Activated CD4-positive, alpha-beta memory T cell treated with anti-CD3 and anti-CD28 coated beads for 36 hours (primary cell): ENCODE data around the gene FGD3. TPM values are rescaled to one million over a fixed set of nuclear protein-coding genes. Genes with fewer than 3 reads are reported as not detected.

Source experiments
- CTCF ChIA-PET: fragments of 350-600 bp; sonication (Branson Sonifier 250); formaldehyde crosslinking; loops from one replicate; lab custom pipeline; 2021; ENCODE audit warnings: antibody characterized with exemption, inconsistent platforms; lab: Charles Lee
- POLR2A ChIA-PET: fragments of 350-600 bp; sonication (Branson Sonifier 250); formaldehyde crosslinking; loops from one replicate; lab custom pipeline; 2021; ENCODE audit warnings: antibody characterized with exemption; lab: Charles Lee
- DNase-seq: peaks from one replicate; pipeline ENCODE4 v3.0.0-alpha.2; 2020
- H3K27ac Mint-ChIP-seq: one replicate; pipeline ENCODE4 v1.8.0; 2021; ENCODE audit warnings: mixed read lengths
- H3K27me3 Mint-ChIP-seq: one replicate; pipeline ENCODE4 v1.8.0; 2021; ENCODE audit warnings: mixed read lengths
- H3K36me3 Mint-ChIP-seq: one replicate; pipeline ENCODE4 v1.8.0; 2021; ENCODE audit warnings: mixed read lengths
- H3K4me1 Mint-ChIP-seq: one replicate; pipeline ENCODE4 v1.8.0; 2021; ENCODE audit warnings: low read depth, mixed read lengths
- H3K4me3 Mint-ChIP-seq: one replicate; pipeline ENCODE4 v1.8.0; 2021; ENCODE audit warnings: mild to moderate bottlenecking, mixed read lengths
- H3K9me3 Mint-ChIP-seq: one replicate; pipeline ENCODE4 v1.8.0; 2021; ENCODE audit warnings: mixed read lengths
- intact Hi-C: fragments of 100-400 bp; cut with micrococcal nuclease; formaldehyde crosslinking; loops from one replicate; pipeline ENCODE4 v1.15.1; 2023
- total RNA-seq, 2 experiments: library from RNA; stranded (reverse); gene quantifications; one replicate each; pipeline ENCODE4 v1.2.3, GENCODE V29; 2021

The FGD3 gene
- total RNA-seq, 2 experiments from 2014 or later = 41.3 to 47.7 TPM

- Mint-ChIP-seq H3K27me3 (no peaks in the 10 kb centered on the region), H3K36me3 (peaks cover 41% of the 10 kb centered on the region), H3K27ac (peak overlapping the region; percentile 96), H3K4me3 (no peak overlapping the region), H3K4me1 (peaks cover 74% of the 10 kb centered on the region), H3K9me3 (no peaks in the 10 kb centered on the region)
- POLR2A ChIA-PET = interaction anchor here (2.0 kb wide), 1 partner anchor 11 kb away, joined by 9 read pairs; no protein-coding TSS in a partner anchor
- intact Hi-C loops = no loop called here
- CTCF ChIA-PET = interaction anchor here (1.1 to 2.3 kb wide), 3 partner anchors 9 to 37 kb away, joined by 3 to 10 read pairs (median 4); no protein-coding TSS in a partner anchor
- no peak for DNase-seq
Observed at GRCh38 chr9:93024646-93024910, 77.3 kb downstream of the FGD3 start.

- intact Hi-C loops = no loop called here
- Mint-ChIP-seq H3K27me3 (no peaks in the 10 kb centered on the region), H3K36me3 (peaks cover 45% of the 10 kb centered on the region), H3K27ac (peak overlapping the region; percentile 96), H3K4me1 (peaks cover 77% of the 10 kb centered on the region), H3K4me3 (no peak overlapping the region), H3K9me3 (no peaks in the 10 kb centered on the region)
- CTCF ChIA-PET = interaction anchor here (1.4 to 2.3 kb wide), 3 partner anchors 10 to 22 kb away, joined by 4 to 10 read pairs (median 4); no protein-coding TSS in a partner anchor
- POLR2A ChIA-PET = interaction anchor here (1.6 to 2.0 kb wide), 2 partner anchors 11 to 39 kb away, joined by 6 to 9 read pairs; no protein-coding TSS in a partner anchor
- no peak for DNase-seq
Observed at GRCh38 chr9:93024986-93025630, 77.8 kb downstream of the FGD3 start.

- intact Hi-C loops = no loop called here
Observed at GRCh38 chr9:93025736-93026135, 78.4 kb downstream of the FGD3 start.

GRCh38 chr9:93026640-93027039 lies 79.3 kb downstream of the FGD3 start:
- no peaks in the 10 kb centered on the region for H3K9me3 Mint-ChIP-seq
- ChIA-PET POLR2A (interaction anchor here (1.6 kb wide), 1 partner anchor 38 kb away, joined by 6 read pairs; no protein-coding TSS in a partner anchor), CTCF (interaction anchor here (0.8 to 2.3 kb wide), 6 partner anchors 14 to 82 kb away, joined by 3 to 10 read pairs (median 4); no protein-coding TSS in a partner anchor)
- peak overlapping the region; percentile 96 for H3K27ac Mint-ChIP-seq
- intact Hi-C loops = no loop called here
- peaks cover 51% of the 10 kb centered on the region for H3K36me3 Mint-ChIP-seq
- H3K4me3 Mint-ChIP-seq = no peak overlapping the region
- no peaks in the 10 kb centered on the region for H3K27me3 Mint-ChIP-seq
- DNase-seq = no peak
- peaks cover 74% of the 10 kb centered on the region for H3K4me1 Mint-ChIP-seq

More at GRCh38 chr9:93025736-93026135, 78.4 kb downstream of the FGD3 start:
- CTCF ChIA-PET = interaction anchor here (0.8 to 2.3 kb wide), 7 partner anchors 11 to 83 kb away, joined by 3 to 10 read pairs (median 4); no protein-coding TSS in a partner anchor
- POLR2A ChIA-PET = interaction anchor here (1.6 kb wide), 1 partner anchor 39 kb away, joined by 6 read pairs; no protein-coding TSS in a partner anchor
- Mint-ChIP-seq H3K36me3 (peaks cover 48% of the 10 kb centered on the region), H3K9me3 (no peaks in the 10 kb centered on the region), H3K27ac (peak overlapping the region; percentile 96), H3K27me3 (no peaks in the 10 kb centered on the region), H3K4me3 (no peak overlapping the region), H3K4me1 (peaks cover 72% of the 10 kb centered on the region)
- no peak for DNase-seq

GRCh38 chr9:93027750-93028149 lies 80.4 kb downstream of the FGD3 start:
- peak overlapping the region; percentile 96 for H3K27ac Mint-ChIP-seq
- no peaks in the 10 kb centered on the region for H3K9me3 Mint-ChIP-seq
- no peak for DNase-seq
- H3K27me3 Mint-ChIP-seq = no peaks in the 10 kb centered on the region
- intact Hi-C loops = loop anchor here (2.0 kb wide), 2 partner anchors 37 to 67 kb away; no protein-coding TSS in a partner anchor
- peaks cover 80% of the 10 kb centered on the region for H3K4me1 Mint-ChIP-seq
- H3K36me3 Mint-ChIP-seq = peaks cover 48% of the 10 kb centered on the region
- ChIA-PET POLR2A (interaction anchor here (0.7 to 1.0 kb wide), 3 partner anchors 14 to 37 kb away, joined by 3 to 5 read pairs (median 4); no protein-coding TSS in a partner anchor), CTCF (interaction anchor here (1.1 to 1.7 kb wide), 3 partner anchors 24 to 81 kb away, joined by 5 to 7 read pairs (median 7); no protein-coding TSS in a partner anchor)
- H3K4me3 Mint-ChIP-seq = no peak overlapping the region

- Mint-ChIP-seq H3K36me3 (peaks cover 44% of the 10 kb centered on the region), H3K27ac (peak overlapping the region; percentile 96), H3K9me3 (no peaks in the 10 kb centered on the region), H3K4me1 (peaks cover 78% of the 10 kb centered on the region), H3K4me3 (peak overlapping the region; percentile 62), H3K27me3 (no peaks in the 10 kb centered on the region)
- POLR2A ChIA-PET = interaction anchor here (0.7 to 1.0 kb wide), 3 partner anchors 13 to 36 kb away, joined by 3 to 5 read pairs (median 4); no protein-coding TSS in a partner anchor
- DNase-seq = peak; percentile 77
- CTCF ChIA-PET = interaction anchor here (1.1 to 1.7 kb wide), 3 partner anchors 25 to 81 kb away, joined by 5 to 7 read pairs (median 7); no protein-coding TSS in a partner anchor
- intact Hi-C loops = loop anchor here (2.0 kb wide), 2 partner anchors 36 to 66 kb away; no protein-coding TSS in a partner anchor
Observed at GRCh38 chr9:93028448-93029006, 81.2 kb downstream of the FGD3 start.

GRCh38 chr9:93030642-93031628 lies 83.6 kb downstream of the FGD3 start:
- H3K27me3 Mint-ChIP-seq = no peaks in the 10 kb centered on the region
- H3K36me3 Mint-ChIP-seq = peaks cover 41% of the 10 kb centered on the region
- peak overlapping the region; percentile 52 for H3K27ac Mint-ChIP-seq
- ChIA-PET POLR2A (interaction anchor here (0.6 kb wide), 1 partner anchor 285 kb away, joined by 3 read pairs; no protein-coding TSS in a partner anchor), CTCF (no interaction called here)
- DNase-seq = no peak
- H3K9me3 Mint-ChIP-seq = no peaks in the 10 kb centered on the region
- no peak overlapping the region for H3K4me3 Mint-ChIP-seq
- H3K4me1 Mint-ChIP-seq = peaks cover 60% of the 10 kb centered on the region
- intact Hi-C loops = no loop called here

GRCh38 chr9:93031629-93032430 lies 84.5 kb downstream of the FGD3 start:
- ChIA-PET POLR2A (no interaction called here), CTCF (no interaction called here)
- H3K4me3 Mint-ChIP-seq = no peak overlapping the region
- no peaks in the 10 kb centered on the region for H3K9me3 Mint-ChIP-seq
- H3K36me3 Mint-ChIP-seq = peaks cover 39% of the 10 kb centered on the region
- H3K27me3 Mint-ChIP-seq = no peaks in the 10 kb centered on the region
- peaks cover 56% of the 10 kb centered on the region for H3K4me1 Mint-ChIP-seq
- intact Hi-C loops = no loop called here
- H3K27ac Mint-ChIP-seq = peak overlapping the region; percentile 52
- no peak for DNase-seq

- no peak for DNase-seq
- H3K4me1 Mint-ChIP-seq = peaks cover 55% of the 10 kb centered on the region
- no peak overlapping the region for H3K4me3 Mint-ChIP-seq
- CTCF ChIA-PET = interaction anchor here (0.9 kb wide), 1 partner anchor 76 kb away, joined by 3 read pairs; no protein-coding TSS in a partner anchor
- H3K27me3 Mint-ChIP-seq = no peaks in the 10 kb centered on the region
- peaks cover 35% of the 10 kb centered on the region for H3K36me3 Mint-ChIP-seq
- POLR2A ChIA-PET = no interaction called here
- peak overlapping the region; percentile 4 for H3K27ac Mint-ChIP-seq
- H3K9me3 Mint-ChIP-seq = no peaks in the 10 kb centered on the region
- intact Hi-C loops = no loop called here
Observed at GRCh38 chr9:93032545-93032944, 85.2 kb downstream of the FGD3 start.

- intact Hi-C loops = no loop called here
- H3K27ac Mint-ChIP-seq = no peak overlapping the region
- H3K36me3 Mint-ChIP-seq = peaks cover 31% of the 10 kb centered on the region
- peaks cover 52% of the 10 kb centered on the region for H3K4me1 Mint-ChIP-seq
- no peak overlapping the region for H3K4me3 Mint-ChIP-seq
- ChIA-PET POLR2A (no interaction called here), CTCF (interaction anchor here (0.9 kb wide), 1 partner anchor 75 kb away, joined by 3 read pairs; no protein-coding TSS in a partner anchor)
- no peaks in the 10 kb centered on the region for H3K9me3 Mint-ChIP-seq
- H3K27me3 Mint-ChIP-seq = no peaks in the 10 kb centered on the region
- DNase-seq = no peak
Observed at GRCh38 chr9:93033531-93033930, 86.2 kb downstream of the FGD3 start.
